GM18520 (cell line): ENCODE data around the gene PJA1.
A peak's percentile ranks its signal among the peaks of the same experiment; 100 is the strongest.

Experiments
- ATAC-seq: cut with Tn5 transposase; IDR thresholded peaks from one replicate; pipeline ENCODE4 v1.9.1; 2021; ENCODE audit not compliant: unreplicated experiment

The PJA1 gene

DNA sequence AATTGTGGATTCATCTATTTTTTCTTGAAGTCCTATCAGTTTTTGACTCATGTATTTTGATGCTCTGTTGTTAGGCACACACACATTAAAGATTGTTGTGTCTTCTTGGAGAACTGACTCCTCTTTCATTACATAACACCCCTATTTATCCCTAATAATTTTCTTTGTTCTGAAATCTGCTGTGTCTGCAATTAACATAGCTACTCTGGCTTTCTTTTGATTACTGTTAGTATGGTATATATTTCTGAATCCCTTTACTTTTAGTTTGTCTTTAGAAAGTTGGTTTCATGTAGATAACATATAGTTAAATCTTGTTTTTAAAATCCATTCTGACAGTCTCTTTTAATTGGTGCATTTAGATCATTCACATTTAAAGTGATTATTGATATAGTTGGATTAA, 5.1 kb upstream of the PJA1 start:
- ATAC-seq = no peak

DNA sequence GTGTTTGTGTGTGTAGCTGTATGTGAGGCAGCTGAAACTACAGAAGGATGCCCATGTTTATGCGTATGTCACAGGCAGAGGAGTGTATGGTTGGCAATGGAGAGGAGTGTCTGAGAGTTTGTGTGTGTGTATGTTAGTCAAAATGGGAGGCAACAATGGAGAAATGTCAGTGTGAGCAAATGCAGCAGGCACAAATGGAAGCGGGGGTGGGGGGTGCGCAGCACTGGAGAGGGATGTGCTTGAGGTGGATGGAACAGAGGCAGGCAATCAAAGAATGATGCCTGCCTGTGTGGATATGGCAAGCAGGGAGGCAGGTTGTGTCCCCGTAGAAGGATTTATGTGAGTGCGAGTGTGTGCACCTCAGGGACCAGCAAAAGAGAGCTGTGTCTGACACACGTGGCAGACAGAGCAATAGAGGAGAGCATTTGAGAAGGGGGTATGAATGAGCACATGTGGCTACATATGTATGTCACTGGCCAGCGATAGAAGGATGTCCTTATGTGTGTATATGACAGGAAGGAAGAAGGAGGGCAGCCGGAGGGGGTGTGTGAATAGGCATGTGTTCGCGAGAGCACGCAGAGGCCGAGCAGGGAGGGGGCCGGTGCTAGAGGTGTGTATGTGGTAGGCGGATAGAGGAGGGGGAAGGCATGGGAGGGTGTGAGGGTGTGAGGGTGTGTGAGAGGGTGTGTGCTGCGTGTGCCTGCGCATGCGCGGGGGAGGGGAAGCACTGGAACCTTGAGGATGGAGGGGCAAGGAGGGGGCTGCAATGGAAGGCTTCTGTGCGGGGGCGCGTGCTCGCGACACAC, 1.1 kb downstream of the PJA1 start:
- ATAC-seq = no peak

DNA sequence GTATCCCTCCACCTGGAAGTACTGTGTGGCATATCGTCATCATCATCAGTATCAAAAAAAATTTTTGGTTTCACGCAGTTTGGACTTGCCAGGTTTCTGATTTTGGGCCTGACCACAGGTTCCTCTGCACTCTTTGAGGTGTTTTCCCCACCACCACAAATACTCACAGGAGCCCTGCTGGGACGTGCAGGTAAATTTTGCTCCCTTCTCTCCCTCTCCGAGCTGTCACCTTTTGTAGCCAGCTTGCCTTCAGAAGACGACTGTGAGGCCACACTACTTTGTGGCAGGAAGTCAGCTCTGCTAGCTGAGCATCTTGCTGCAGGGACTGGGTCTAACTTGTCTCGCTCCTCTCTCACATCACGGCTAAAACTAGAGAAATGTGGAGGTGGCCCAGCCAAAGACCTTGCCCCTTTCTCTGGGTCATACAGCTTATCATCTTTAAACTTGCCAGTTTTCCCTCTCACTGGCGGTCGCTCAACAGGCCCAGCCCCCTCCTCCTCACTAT, 2.8 kb downstream of the PJA1 start:
- ATAC-seq = no peak

DNA sequence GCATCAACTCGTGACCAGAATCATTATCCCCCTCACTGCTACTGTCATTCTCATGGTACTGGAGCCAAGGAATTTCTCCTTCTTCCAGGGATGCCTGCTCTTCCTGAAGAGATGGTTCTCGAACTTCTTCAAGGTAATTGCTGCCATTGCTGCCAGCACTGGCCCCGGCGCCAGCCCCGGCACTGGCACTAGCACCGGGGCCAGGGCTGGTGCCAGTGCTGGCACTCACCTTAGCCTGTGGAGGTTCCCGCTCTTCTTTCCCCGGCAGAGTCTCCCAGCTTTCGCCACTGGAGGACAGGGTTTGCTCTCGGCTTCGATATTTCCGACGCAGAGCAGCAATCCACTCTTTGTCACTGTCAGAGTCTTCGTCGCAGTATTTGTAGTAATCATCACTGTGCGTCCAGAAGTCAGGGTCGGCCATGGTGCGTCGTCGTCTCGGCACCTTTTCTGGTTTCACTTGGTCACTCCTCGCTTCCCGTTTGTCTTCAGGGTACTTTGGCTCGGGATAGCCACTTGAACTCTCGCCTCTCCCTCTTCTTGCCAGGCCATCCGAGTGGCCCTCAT, 3.4 kb downstream of the PJA1 start:
- no peak for ATAC-seq

DNA sequence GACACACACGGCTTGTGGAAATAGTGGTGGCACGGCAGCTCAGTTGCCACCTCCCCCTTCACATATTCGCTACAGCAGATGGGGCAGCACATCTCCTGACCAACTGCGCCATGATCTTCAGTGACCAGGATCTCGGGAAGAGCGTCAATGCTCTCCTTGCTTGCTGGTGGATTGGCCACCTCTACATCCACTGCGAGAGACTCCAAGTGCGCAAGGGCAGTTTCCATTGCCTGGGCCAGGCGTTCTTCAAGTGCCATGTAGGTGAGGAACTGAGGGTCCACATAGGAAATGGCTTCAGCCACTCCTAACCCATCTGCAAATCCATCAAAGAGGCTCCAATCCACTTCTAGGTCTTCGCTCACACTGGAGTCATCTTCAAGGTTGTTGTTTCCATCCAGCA, 3.9 kb downstream of the PJA1 start:
- ATAC-seq = no peak

DNA sequence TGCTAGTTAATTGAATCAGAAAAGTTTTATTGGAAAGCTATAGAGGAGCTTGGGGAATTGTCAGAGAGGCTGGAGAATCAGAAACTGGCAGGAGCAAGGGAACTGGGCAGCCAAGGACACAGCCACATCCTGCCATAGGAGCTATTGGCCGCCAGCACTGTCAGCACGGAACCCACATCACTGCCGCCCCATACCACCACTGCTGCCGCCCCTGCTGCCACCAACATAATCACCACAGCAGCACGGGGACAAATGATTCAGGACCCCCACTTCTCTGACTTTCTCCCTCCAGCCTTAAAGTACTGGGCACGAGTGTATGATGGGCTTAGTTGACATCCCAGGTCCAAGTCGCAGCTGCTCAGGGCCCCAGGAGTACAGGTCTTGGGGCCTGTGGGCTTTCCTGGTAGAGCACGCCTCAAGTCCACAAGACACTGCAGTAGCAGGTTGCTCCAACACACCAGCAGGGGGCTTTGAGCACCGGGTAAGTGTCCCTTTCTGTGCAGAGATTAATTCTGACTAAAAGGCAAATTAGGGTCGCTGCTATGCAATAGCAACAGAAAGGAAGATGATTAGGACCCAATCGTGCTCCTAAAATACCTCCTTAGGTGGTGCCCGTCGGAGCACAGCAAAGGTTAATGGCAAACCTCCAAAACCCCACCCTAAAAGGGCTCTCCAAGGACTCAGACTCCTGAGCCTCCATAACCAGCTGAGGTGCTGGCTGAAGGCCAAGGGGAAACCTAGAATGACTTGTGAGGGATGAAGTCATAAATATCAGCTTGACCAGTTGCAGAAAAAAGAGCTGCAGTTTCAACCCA, 6.9 kb downstream of the PJA1 start:
- ATAC-seq = peak; percentile 45

DNA sequence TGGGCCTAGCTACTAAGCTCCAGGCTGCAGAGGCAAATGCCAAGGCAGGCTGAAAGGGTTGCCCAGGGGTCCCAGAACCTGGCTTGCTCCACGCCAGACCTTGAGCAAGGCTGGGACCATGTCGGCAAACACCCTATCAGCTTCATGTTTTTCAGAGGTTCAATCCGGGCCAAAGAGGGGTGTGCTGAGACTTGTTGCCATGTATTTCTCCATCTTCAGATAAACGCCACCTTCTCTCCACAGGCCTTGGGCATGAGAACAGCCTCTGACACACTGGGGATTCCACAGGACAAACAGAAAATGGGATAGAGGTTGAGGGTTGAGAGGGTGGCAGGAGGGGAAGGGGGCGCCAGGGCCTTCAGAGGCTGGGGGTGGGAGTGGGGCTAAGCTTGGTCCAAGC, 8.6 kb downstream of the PJA1 start:
- no peak for ATAC-seq

DNA sequence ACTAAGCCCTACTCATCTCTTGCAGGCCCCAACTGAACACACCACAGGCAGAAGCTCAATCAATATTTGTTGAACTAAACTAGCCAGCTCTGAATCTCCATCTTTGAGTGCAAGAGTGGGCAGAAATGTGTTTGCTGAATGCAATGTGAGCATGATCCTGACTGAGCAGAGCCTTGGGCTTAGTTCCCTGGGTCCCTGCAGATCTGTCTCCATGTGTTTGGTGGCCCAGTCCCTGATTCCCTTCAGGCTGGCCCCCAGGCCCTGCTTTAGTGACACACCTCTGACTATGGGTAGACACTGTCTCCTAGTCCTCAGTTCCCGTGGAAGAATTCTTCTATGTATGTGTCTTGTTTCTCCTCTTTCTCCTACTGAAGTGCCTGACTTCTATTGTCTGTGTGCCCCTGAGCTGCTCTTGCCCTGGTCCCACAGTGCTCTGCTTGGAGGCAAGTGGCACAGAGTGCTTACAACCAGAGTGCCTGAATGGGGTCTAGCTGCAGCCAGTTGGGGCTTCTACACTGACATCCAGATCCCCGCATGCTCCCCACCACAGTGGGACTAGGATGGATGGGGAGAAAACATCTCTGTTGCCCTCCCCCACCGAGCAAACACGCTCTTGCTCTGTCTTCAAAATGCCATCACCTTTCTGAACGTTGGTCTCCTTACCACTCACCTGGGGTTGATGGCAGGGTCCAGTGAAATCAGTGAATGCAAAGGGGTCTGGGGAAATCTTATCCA, 9.3 kb downstream of the PJA1 start:
- ATAC-seq = no peak

DNA sequence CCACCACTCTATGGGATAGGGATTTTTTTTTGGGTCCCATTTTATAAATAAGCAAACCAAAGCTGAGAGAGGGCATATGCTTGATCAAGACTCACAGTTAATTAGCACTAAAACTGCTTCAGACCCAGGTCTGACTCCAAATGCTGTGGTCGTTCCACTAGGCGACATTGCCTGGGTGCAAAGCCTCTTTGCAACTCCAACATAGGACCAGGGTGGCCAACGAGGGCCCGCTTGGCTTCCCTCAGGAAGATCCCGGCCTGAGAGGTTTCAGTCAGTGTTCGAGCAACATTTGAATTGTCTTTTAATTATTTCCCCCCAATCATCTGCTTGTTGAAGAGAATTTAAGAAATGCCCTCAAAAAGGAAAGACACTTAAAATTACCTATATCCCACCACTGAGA, 11.2 kb downstream of the PJA1 start:
- ATAC-seq = no peak

DNA sequence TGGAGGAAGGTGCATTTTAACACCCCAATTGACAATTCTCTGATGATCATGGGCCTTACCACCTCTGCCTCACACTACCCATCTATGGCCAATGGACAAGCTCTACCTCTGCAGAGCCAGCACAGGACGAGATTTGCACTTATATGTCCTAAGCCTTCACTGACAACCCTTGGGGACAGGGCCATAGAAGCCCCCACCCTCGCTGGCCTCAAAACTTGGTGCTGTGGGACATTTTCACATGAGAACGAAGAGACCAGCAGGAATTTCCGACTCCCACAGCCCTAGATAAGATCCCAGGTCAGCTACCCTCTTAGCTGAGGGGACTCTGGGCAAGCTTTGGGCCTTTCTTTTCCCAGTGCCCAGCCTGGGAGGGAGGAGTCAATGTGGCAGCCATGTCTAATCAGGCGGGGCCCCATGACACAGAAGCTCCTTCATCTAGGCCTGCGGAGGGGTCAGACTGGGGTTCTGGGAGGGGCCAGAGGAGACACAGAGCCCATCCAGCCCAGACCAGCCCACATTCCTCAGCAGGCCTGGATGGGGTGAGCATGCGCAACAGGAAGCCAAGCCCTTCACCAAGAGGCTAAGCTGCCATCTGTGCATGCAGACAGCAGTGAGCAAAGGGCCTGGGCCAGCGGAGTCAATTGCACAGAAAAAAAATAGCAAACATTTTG, 12.1 kb downstream of the PJA1 start:
- ATAC-seq = no peak

DNA sequence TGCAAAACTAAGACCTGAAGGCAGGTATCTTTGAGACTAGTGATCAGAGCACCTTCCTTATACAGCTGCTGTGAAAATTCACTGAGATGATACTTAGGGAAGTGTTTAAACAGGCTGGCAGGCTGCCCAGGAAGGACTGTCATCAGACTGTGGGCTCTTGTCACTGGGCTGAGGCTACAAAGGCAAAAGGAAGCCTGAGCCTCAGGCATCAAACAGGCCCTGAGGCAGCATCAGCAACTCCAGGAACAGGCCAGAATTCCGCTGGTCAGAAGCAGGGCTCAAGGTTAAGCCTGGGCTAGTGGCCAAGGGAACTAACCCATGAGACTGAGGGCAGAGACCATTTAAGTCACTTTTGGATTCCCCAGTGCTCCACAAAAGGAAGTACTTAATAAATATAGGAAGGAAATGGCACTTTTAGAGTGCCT, 12.8 kb downstream of the PJA1 start:
- no peak for ATAC-seq

DNA sequence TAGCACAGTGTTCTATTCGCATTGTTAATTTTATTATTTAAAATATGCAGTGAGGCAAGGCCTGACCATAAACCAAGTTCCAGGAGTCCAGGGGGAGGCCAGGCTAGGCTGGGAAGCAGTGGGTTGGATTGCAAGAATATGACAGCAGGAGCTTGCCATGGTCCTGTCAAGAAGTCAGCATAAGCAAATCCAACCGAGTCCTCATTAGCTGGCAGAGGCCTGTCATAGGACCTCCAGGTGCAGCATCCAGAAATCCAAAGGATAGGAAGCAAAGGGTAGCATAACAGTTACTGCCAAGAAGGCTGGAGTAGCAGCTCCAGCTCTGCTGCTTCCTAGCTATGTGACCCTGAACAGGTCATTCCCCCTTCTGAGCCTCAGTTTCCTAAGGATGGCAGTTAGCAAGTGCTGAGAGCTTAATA, 13.4 kb downstream of the PJA1 start:
- ATAC-seq = no peak

DNA sequence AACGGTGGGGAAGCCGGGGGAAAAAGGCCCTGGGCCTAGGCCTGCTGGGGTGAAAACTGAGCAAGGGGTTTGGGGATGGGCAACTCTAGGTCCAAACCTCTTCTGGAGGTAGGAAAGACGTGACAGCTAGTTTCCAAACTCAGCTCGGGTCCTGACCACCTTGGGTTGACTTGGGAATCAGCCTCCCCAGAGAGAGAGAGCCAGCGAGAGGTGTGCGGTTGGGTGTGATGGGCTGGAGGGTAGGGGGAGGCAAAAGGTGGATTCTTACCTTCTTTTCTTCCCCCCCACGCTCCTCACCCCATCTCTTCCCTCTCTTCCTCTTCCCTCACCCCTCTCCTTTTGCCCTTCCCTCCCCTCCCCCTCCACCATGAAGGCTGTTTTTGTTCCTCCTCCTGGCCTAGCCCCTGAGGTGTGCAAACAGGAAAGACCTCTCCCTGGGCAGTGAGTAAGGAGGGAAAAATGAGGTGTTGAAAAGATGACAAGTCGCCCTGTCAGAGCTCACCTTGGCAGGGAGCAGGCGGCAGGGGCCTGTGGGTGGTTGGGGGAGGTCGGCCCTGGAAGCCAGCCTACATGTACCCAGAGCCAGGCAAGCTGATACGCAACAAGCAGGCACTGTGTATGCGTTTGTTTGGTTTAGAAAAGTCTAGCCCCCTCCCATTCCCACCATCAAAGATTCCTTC, 14.8 kb downstream of the PJA1 start:
- no peak for ATAC-seq

DNA sequence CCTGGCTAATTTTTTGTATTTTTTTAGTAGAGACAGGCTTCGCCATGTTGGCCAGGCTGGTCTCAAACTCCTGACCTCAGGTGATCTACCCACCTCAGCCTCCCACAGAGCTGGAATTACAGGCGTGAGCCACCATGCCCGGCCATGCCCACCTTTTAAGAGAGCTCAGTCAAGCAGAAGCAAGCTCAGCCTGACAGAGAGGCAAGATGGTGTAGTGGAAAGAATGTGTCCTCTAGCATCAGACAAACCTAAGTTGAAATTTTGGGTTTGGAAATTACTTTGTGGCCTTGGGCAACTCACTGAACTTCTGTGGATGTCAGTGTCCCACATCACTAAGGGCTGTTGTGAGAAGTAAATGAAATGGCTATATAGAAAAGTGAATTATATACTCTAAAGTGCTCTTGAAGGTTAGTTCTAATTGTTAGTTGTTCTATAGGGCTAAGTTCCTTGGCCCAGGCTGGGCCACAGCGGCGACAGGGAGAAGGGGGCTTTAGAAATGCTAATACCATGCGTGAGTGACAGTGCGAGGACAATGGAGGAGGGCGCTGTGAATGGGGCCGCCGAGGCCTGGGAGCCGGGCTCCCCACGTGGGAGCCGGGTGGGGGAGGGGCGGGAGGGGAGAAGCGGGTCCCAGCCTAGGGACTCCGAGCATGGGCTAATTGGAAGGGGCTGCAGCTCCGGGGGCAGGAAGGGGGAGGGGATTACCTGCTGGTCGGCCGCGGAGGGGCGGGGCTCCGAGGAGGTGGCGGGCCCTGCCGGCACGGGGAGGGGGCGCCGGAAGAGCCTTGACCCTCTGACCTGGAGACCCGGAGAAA, 15.6 kb downstream of the PJA1 start:
- ATAC-seq = no peak

DNA sequence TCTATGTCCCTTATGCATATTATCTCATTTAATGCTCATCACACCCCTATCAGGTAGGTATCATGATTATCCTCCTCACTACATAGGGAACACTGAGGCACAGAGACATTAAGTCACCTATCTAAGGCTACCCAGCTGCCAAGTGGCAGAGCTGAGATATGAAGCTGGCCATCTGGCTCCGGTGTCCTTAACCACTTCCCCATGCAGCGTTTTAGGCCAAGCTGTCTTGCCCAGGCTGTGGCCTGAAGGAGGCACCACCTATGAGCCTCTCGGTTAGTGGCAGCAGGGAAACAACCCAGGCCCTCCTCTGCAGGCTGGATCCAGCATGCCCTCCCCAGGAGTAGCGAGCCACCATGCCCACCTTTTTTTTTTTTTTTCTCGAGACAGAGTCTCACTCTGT, 16.3 kb downstream of the PJA1 start:
- no peak for ATAC-seq

DNA sequence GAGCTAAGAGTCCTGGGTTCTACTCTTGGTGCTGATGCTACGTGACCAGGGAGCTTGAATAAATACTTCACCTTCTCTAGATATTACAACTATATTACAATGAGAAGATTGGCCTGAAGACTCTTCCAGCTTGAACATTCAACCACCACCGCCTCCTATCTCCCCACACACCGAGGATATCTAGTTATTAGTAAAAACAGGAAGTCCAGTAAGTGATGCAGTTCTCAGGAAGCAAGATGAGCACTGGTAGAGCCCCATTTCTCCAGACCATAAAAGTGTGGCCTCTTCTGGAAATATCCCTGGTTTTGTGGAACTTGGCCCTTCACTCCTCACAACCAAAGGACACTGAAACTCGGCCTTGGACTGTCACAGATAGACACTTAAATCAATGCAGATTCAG, 18.5 kb downstream of the PJA1 start:
- no peak for ATAC-seq

DNA sequence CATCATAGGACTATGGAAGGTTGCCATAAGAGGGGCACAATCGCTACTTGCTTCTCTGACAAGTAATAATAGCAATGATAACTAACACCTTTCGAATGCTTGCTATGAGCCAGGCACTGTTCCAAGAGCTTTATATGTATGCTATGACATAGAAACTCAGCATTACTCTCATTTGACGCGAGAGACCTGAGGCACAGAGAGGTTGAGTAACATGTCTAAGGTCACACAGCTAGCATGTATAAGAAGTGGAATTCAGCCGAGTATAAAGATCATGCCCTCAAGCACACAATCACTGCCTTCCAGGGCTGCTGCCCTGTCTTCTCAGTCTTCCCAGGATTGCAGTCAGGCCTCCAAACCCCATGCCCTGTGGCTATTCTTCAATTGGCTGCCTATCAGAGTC, 19.5 kb downstream of the PJA1 start:
- no peak for ATAC-seq

DNA sequence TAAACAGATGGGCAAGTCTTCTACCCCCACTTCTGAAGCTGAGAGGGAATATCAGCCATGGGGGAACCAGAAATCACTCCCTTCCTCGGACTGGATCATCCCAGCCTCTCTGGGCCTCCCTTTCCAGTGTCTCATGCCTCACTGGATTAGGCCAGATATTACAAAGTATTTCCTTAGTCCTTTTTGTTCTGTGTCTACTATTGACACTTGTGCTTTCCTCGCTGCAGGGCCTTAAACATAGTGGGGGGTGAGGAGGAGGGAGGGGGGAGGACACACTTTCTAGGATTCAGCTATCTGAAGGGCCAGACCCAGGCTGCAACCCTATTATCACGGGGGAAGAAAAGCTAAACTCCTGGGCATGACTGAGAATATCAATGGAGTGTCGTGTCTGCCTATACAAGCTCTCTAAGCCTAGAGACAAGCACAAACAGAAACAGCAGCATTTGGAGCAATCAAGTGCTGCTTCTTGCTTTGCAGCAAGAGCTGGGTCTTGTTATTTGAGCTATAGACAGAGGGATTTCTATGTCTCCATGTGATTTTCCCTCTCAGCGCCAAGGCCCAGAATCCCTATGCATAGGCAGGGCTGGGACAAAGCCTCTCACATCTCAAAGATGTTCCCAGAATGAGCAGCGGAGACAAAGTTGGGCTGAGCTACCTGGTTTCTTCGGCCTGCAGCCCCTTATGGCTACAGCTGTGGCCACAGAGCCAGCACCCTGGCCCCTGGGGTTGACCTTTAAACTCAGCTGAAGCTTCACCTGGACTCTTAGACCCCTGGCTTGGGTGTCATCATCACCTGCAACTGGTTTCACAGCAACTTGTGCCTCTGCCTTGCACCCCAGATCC, 20.2 kb downstream of the PJA1 start:
- no peak for ATAC-seq
